HepG2 (cell line): ENCODE data around the gene FAF1.

Experiments
- ATF2 ChIP-seq: sonication (generic); formaldehyde crosslinking; IDR thresholded peaks from 2 replicates; pipeline ENCODE4 v1.4.0; 2020; ENCODE audit warnings: missing genetic modification reagents
- CBFB ChIP-seq: sonication (generic); formaldehyde crosslinking; IDR thresholded peaks from 2 replicates; pipeline ENCODE4 v1.4.0; 2020; ENCODE audit warnings: missing genetic modification reagents
- CTCF ChIP-seq: sonication (generic); formaldehyde crosslinking; IDR thresholded peaks from 2 replicates; pipeline ENCODE4 v1.5.0; 2020; ENCODE audit warnings: mild to moderate bottlenecking, missing genetic modification reagents, moderate library complexity
- POLR2G ChIP-seq: fragments of 200-400 bp; formaldehyde crosslinking; IDR thresholded peaks from 2 replicates; pipeline ENCODE4 v1.6.1; 2018; ENCODE audit warnings: mild to moderate bottlenecking, low read depth, low read length, moderate library complexity

GRCh38 chr1:50488876-50489275, 471.2 kb downstream of the FAF1 start:
- TF ChIP-seq CTCF (CRISPR knock-in tag) (no peak), CBFB (CRISPR knock-in tag) (no peak), ATF2 (CRISPR knock-in tag) (no peak), POLR2G (no peak)
